ENCODE measurements around the gene PHKA2.

- TF ChIP-seq CTCF (IDR thresholded peaks at IDR 0.05) (no peak), POLR2A (IDR thresholded peaks at IDR 0.05) (no peak)
These were observed 10.3 kb downstream of the PHKA2 start for GRCh38 chrX:18973527-18974192.

Data from testis (tissue), 2 donors.